ENCODE results near the gene LRRN4. TPM values are rescaled to one million over a fixed set of nuclear protein-coding genes. Genes with fewer than 3 reads are reported as not detected.

The LRRN4 gene
- total RNA-seq, 4 donors from 2014 or later = not detected

DNA sequence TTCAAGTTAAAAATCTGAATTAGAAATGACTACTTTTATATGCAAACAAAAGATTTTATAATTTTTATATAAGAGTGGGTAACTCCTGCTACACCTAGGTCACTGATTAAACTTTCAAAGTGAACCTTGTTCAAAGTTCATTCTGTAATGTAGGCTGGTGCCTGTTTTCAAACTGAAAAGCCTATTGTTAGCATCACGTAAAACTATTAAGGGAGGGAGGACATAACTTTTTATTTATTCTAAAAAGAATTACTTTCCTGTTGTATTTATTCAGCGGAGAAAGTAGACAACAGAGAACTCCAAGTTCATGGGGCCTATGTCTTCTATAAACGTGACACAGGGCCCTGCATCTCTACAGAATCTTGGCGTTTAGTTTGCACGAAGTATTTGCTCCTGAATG lies 41.5 kb upstream of the LRRN4 start:
- Histone ChIP-seq H3K4me3 (no peak overlapping the region), H3K9me3 (no peaks in the 10 kb centered on the region), H3K4me1 (peaks cover 0 to 21% (median 0%) of the 10 kb centered on the region in 4 donors), H3K36me3 (no peaks in the 10 kb centered on the region), H3K27me3 (no peaks in the 10 kb centered on the region), H3K27ac (peak overlapping the region in 2 of 4 donors; percentile 54 to 66)
- DNase-seq = no peak
- TF ChIP-seq, protein P1, sequence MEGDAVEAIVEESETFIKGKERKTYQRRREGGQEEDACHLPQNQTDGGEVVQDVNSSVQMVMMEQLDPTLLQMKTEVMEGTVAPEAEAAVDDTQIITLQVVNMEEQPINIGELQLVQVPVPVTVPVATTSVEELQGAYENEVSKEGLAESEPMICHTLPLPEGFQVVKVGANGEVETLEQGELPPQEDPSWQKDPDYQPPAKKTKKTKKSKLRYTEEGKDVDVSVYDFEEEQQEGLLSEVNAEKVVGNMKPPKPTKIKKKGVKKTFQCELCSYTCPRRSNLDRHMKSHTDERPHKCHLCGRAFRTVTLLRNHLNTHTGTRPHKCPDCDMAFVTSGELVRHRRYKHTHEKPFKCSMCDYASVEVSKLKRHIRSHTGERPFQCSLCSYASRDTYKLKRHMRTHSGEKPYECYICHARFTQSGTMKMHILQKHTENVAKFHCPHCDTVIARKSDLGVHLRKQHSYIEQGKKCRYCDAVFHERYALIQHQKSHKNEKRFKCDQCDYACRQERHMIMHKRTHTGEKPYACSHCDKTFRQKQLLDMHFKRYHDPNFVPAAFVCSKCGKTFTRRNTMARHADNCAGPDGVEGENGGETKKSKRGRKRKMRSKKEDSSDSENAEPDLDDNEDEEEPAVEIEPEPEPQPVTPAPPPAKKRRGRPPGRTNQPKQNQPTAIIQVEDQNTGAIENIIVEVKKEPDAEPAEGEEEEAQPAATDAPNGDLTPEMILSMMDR (IDR thresholded peaks at IDR 0.05) = no peak
- TF ChIP-seq POLR2A (IDR thresholded peaks at IDR 0.05) = no peak

DNA sequence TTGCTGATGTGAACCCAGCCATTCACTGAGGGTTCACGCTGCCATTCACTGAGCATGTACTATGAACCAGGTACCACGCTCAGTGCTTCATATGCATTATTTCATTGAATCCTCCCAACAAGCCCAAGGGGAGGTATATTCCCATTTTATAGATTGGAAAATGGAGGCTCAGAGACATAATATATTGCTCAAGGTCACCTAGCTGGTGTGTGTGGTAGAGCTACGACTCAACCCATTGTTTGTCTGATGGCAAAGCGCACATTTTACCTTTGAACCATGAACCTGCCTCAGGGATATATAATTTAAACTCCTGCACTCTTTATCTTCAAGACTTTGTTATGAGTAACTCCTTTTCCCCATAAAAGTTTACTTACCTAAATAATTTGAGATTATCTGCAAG lies 40.7 kb upstream of the LRRN4 start:
- Histone ChIP-seq H3K36me3 (no peaks in the 10 kb centered on the region), H3K4me3 (no peak overlapping the region), H3K27ac (peak overlapping the region in 2 of 4 donors; percentile 54 to 65), H3K4me1 (peaks cover 0 to 21% (median 0%) of the 10 kb centered on the region in 4 donors), H3K9me3 (no peaks in the 10 kb centered on the region), H3K27me3 (no peaks in the 10 kb centered on the region)
- no peak for DNase-seq
- TF ChIP-seq, protein P1 (IDR thresholded peaks at IDR 0.05) = no peak
- no peak for TF ChIP-seq POLR2A (IDR thresholded peaks at IDR 0.05)

DNA sequence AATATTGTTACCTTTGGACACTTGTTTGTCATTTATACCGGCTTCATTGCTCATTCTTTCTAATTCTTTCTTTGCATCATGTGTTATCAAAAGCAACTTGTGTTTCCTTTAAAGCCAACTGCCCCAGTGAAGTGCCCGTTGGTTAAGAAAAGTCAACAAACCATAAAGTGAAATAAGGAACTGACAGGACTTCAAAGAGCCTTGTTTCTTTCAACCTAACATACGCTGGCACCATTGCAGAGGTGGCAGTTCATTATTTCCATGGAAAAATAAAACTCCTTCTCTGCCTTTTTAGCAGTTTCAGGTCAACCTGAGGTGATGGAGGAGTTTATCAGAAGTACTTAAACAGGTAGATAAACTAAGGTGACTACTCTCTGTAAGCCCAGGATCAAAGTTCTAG lies 40.2 kb upstream of the LRRN4 start:
- TF ChIP-seq POLR2A (IDR thresholded peaks at IDR 0.05) = no peak
- Histone ChIP-seq H3K27ac (peak overlapping the region in 2 of 4 donors; percentile 54 to 65), H3K27me3 (no peaks in the 10 kb centered on the region), H3K4me3 (no peak overlapping the region), H3K9me3 (no peaks in the 10 kb centered on the region), H3K4me1 (peaks cover 0 to 21% (median 0%) of the 10 kb centered on the region in 4 donors), H3K36me3 (no peaks in the 10 kb centered on the region)
- no peak for DNase-seq

DNA sequence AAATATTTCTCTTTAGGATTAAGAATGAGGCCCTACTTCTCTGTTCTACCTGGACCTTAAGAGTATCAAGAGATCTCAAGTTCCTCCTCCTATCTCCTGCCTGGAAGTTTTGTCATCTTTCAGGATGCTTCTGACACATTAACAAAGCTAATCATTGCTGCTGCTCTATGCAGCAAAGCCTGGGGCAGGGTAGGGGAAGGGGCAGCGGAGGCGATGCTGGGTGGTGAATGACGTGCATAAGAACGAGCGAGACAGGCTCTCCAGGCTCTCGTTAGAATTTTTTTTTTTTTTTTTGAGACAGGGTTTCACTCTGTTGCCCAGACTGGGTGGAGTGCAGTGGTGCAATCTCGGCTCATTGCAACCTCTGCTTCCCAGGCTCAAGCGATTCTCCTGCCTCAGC lies 37.8 kb upstream of the LRRN4 start:
- no peak for DNase-seq
- no peak for TF ChIP-seq POLR2A (IDR thresholded peaks at IDR 0.05)
- TF ChIP-seq, protein P1 (IDR thresholded peaks at IDR 0.05) = no peak
- no peak overlapping the region for H3K4me3 ChIP-seq

DNA sequence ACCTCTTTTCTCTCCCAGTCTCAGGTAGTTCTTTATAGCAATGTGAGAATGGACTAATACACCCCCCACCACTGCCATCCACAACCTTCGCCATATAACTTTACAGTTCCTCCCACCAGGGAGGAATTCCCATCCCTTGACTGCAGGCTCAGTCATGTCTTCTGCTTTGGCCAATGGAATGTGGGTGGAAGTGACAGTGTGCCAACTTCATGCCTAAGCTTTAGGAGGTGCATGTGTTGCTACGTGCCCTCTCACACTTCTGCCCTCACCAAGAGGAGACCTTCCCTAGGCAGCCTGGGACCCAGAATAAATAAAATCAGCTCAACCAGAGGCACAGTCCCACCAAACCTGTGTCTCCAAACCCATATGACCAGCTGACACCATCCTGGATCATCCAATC lies 33.0 kb upstream of the LRRN4 start:
- no peaks in the 10 kb centered on the region for H3K4me1 ChIP-seq
- no peaks in the 10 kb centered on the region for H3K9me3 ChIP-seq

More for the DNA sequence above, 37.8 kb upstream of the LRRN4 start:
- Histone ChIP-seq H3K27ac (no peak overlapping the region), H3K27me3 (no peaks in the 10 kb centered on the region), H3K36me3 (peaks cover 0 to 10% (median 0%) of the 10 kb centered on the region in 3 donors), H3K9me3 (no peaks in the 10 kb centered on the region), H3K4me1 (peaks cover 0 to 21% (median 0%) of the 10 kb centered on the region in 4 donors)

DNA sequence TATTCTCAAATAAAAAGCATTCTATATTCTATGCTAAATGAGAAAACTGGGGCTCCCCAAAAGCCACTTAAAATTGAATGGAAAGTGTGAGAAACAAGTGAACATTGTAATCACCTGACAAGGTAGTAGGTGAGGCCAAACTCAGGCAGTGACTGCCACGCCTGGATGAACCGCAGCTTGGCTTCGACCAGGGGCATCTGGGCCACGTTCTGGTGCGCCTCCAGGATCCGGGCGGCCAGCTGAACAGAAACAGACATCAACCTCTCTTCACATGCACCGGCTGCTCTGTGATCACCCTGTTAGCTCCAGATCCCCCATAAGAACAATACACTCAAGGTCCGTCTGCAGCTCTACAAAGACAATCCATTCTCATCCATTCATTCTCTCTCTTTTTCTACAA lies 30.1 kb upstream of the LRRN4 start:
- Histone ChIP-seq H3K9me3 (no peaks in the 10 kb centered on the region), H3K36me3 (peaks cover 0 to 39% (median 3%) of the 10 kb centered on the region in 3 donors), H3K4me3 (no peak overlapping the region), H3K27me3 (no peaks in the 10 kb centered on the region), H3K4me1 (no peaks in the 10 kb centered on the region), H3K27ac (no peak overlapping the region)
- TF ChIP-seq, protein P1 (IDR thresholded peaks at IDR 0.05) = no peak
- TF ChIP-seq POLR2A (IDR thresholded peaks at IDR 0.05) = no peak
- DNase-seq = no peak

More for the DNA sequence above, 33.0 kb upstream of the LRRN4 start:
- no peak overlapping the region for H3K4me3 ChIP-seq
- TF ChIP-seq, protein P1 (IDR thresholded peaks at IDR 0.05) = no peak
- no peak for TF ChIP-seq POLR2A (IDR thresholded peaks at IDR 0.05)
- no peak overlapping the region for H3K27ac ChIP-seq
- H3K36me3 ChIP-seq = peaks cover 0 to 37% (median 3%) of the 10 kb centered on the region in 3 donors
- DNase-seq = no peak
- no peaks in the 10 kb centered on the region for H3K27me3 ChIP-seq
